GM19397 (cell line): ENCODE data around the gene MID2.
"Not testable (repeated sequence)": the region's sequence is repeated elsewhere in the genome, so short reads cannot be mapped to it uniquely, and the experiment has no call there.

ENCODE experiments used
- ATAC-seq: cut with Tn5 transposase; IDR thresholded peaks from one replicate; pipeline ENCODE4 v1.9.1; 2021; ENCODE audit warnings: mild to moderate bottlenecking, moderate library complexity; ENCODE audit not compliant: unreplicated experiment

Gene MID2

DNA sequence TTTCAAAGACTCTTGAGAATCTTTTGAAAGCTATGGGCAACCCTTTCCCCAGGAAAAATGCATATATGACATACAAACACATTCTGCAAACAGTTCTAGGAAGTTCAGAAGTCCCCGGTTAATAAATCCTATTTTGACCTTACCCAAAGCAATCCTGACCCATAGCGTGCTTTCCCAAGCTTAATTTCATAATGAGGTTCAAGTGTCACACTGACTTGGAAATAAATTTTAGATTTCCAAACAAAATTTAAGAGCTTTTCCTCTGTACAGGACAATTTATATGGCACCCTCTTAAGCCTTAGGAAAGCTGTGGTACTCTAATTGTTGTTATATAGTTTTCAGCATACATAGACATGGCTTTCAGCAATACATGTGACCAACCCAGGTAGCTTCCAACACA lies 11.3 kb downstream of the MID2 start:
- ATAC-seq: no peak

- no peak for ATAC-seq
Observed at GRCh38 chrX:107840971-107841370, 15.3 kb downstream of the MID2 start.

- no peak for ATAC-seq
Observed at GRCh38 chrX:107842715-107843400, 17.2 kb downstream of the MID2 start.

GRCh38 chrX:107845625-107846024 lies 20.0 kb downstream of the MID2 start:
- no peak for ATAC-seq

- ATAC-seq: no peak
Observed at GRCh38 chrX:107848591-107848990, 22.9 kb downstream of the MID2 start.

DNA sequence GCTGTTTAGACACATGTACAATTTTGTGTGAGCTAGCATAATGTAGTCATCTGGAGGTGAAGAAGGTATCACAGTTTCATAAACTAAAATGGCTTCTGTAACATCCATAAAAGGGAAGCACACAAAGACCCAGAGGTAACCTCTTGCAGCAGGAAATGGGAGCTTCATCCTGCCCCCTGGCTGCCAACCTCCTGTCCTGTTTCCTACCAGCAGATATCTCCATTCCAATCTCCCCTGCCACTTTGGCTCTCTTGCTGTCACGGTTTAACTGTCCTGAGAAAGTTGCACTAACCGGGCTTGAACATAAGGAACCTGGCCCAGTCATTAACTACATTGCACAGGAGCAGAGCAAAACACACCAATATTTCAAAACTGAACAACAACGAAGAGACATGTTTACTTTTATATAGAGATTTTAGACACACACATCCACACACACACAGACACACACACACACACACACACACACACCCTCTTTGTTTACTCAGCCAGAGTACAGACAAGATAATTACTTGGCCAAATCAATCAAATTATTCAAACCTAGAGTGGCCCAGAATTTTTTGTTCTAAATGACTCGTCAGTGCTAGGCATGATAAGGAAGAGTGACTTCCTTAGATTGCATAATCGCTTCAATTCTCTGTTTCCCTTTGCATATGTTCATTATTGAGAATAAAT lies 24.2 kb downstream of the MID2 start:
- ATAC-seq: no peak

- no peak for ATAC-seq
Observed at GRCh38 chrX:107850422-107850765, 24.7 kb downstream of the MID2 start.

DNA sequence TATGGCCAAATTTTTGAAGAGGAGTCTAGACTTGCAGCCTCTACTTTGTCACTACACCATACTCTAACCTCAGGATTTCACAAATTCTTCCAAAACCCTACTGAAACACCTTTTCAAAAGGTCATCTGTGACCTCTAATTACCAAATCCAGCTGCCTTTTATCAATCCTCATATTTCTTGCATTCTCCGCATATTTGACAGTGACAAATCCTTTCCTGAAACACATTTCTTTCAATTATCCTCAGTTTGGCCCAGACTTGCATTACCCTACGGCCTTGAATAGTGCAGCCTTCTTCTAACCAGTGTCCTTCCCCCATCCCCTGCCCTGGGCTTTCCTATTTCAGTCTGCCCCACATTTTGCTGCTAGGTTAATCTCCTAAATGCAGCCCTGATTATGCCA lies 25.5 kb downstream of the MID2 start:
- no peak for ATAC-seq

DNA sequence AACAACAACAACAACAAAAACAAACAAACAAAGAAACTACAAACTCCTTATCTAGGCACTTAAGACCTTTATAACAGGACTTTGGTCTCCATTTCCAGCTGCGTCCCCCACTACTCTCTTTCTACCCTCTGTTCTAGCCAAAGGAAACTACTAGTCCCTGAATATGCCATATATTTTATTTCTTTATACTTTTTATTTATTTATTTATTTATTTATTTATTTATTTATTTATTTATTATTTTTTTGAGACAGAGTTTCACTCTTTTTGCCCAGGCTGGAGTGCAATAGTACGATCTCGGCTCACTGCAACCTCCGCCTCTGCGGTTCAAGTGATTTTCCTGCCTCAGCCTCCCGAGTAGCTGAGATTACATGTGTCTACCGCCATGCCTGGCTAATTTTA lies 26.0 kb downstream of the MID2 start:
- not testable (repeated sequence) for ATAC-seq

GRCh38 chrX:107856289-107856688 lies 30.6 kb downstream of the MID2 start:
- ATAC-seq: no peak

GRCh38 chrX:107857041-107857440 lies 31.4 kb downstream of the MID2 start:
- not testable (repeated sequence) for ATAC-seq

DNA sequence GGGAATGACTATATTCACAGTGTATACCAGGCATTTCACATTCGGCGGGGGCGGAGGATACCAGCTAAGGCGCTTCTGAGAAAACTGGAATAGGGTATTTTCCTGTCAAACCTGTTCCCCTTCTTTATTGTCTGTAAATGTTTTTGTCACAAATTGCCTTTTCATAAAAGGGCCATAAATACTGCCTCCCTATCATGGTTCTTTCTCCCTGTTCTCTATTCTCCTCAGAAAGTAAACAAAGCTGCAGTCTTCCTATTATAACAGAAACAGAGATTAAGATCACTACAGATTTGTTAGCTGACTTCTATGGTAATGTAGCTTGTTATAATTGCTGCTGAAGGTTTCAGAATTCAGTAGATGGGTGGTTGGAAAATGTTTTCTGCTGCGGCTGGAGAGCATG lies 32.2 kb downstream of the MID2 start:
- no peak for ATAC-seq

DNA sequence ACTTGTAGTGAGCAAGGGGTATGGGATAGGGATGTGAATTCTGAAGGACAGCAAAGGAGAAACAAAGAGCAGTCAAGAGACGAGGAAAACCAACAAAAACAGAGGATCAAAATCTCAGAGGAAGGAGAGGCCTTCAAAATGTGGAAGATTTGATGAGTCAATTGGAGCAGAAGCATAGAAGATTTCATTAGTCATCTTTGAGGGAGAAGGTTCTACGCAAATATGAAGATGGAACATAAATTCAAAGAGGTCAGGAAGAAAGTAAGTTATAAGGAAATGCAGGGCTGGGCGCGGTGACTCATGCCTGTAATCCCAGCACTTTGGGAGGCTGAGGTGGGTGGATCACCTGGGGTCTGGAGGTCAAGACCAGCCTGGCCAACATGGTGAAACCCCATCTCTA lies 35.4 kb downstream of the MID2 start:
- ATAC-seq: no peak

DNA sequence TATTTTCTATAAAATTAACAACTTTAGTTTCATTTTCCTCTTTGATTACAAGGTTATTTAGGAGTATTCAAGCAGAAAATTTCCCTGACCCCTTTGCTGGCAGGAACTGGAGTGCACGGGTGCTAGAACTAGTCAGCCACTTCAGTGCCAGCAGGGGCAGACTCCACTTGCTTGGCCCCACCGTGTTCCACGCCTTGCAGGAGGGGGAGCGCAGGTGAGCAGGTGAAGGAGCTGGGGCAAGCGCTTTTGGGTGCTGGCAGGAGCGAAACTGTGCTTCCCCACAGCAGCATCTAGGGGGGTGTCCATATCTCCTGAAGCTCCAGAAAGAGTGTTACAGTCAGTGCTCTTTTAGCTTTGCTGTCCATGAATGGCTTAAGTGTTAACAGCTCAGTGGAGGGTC lies 45.5 kb downstream of the MID2 start:
- no peak for ATAC-seq

- ATAC-seq: no peak
Observed at GRCh38 chrX:107878106-107878505, 52.4 kb downstream of the MID2 start.

DNA sequence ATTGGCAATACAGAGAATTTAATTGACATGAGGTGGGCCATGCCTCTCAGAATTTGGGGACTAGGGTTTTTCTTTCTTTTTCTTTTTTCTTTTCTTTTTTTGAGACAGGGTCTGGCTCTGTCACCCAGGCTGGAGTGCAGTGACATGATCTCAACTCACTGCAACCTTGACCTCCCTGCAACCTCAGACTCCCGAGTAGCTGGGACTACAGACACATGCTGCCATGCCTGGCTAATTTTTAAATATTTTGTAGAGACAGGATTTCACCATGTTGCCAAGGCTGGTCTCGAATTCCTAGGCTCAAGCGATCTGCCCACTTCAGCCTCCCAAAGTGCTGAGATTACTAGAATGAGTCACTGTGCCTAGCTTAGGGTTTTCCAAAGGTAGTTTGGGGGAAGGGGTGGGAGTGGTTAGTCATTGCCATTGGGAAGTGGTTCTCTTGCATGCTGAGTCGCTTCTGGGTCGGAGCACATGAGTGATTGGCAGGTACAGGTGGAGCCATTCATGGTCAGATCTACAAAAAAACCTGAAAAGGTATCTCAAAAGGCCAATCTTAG lies 54.5 kb downstream of the MID2 start:
- ATAC-seq: no peak

DNA sequence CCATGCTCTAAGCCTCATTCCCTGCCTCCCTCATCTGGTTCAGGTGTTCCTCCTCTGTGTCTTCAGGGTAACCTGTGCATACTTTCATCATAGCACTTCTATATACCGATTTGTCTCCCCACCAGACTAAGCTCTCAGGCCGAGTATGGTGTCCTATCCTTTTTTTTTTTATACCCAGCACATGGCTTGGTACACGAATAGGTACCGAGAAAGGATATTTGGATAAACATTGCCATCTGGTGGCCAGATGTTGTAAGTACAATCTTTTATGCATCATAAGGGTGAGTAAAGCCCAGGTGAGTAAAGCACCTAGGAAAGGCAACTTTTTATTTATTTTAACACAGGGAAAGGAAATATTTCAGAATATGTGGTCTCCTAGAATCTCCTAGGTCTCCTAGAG lies 68.4 kb downstream of the MID2 start:
- ATAC-seq: peak; percentile 67

DNA sequence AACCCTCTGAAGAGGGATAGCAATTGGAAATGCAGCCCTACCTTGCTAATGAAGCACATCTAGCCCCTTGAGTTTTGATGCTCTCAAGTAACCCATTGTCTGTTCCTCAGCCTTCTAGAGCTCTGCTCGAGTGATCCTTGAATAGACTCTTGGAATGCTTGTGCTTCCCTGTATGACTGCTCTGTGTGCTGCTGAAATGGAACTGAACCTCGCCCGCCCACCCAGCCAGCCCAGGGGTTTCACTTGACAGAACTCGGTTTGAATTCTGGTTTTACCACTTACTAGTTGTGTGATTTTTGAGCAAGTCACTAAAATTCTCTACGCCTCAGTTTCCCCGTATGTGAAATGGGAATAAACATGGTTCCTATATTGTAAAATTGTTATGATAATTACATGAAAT lies 77.1 kb downstream of the MID2 start:
- ATAC-seq: no peak

DNA sequence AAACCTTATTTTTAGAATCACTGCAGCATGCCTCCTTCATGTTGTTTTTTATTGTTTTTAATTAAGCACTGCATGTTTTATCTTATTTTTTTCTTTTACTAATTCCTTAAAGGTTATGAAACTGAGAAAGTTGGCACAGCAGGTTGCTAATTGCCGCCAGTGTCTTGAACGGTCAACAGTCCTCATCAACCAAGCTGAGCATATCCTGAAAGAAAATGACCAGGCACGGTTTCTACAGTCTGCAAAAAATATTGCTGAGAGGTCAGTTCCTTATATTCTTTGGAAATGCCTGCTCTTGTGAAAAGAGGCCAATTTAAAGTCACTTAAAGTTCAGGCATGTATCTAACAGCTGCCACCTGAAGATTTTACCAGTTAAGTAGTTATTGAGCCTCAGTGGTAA lies 79.7 kb downstream of the MID2 start:
- no peak for ATAC-seq

DNA sequence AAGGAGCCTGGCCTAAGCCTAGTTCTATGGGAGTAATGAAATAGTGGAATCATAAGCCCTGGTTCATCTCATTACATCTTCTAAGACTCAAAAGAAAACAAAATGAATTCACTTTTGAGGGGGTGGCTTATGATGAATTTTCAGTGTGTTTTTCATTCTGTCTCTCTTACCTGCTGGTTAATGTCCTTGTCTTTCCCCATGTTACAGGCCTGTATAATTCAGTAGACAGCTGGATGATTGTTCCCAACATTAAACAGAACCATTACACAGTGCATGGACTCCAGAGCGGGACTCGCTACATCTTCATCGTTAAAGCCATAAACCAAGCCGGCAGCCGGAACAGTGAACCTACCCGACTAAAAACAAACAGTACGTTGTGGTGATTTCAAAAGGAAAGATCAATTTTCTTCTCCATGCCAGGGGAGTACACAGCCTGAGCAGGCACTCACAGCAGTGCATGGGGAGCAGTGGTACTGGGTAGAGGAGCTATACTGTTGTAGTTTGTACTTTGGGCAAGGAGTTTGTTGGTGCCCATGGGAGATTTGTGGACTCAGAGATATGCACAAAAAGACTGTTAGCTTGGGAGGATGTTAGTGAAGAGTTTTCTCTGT lies 98.6 kb downstream of the MID2 start:
- ATAC-seq: no peak

DNA sequence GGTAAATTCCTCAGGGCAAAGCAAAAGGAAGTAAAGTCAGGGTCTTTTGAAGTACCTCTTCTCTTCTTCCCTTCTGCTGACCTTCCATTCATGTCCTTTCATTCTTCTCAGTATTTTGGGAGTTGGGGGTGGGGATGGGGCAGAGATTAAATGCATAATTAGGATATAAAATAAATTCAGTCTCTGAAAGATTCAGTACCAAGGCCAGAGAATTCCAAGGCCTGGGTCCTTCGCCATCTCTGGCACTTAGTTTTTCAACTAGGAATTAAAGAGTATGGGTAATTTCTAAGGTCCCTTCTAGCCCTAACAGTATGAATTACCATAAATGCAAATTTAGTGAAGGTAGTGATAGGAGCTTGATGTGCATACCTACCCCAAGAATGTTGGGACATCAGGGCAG lies 108.6 kb downstream of the MID2 start:
- no peak for ATAC-seq

GRCh38 chrX:107935200-107935599 lies 109.5 kb downstream of the MID2 start:
- ATAC-seq: no peak
